Lung (tissue), 12 donors: ENCODE data around the gene BCO2. TPM values are rescaled to one million over a fixed set of nuclear protein-coding genes. Genes with fewer than 3 reads are reported as not detected.

ENCODE experiments used
- ATAC-seq: fragments of 200-7000 bp; cut with Tn5 transposase; one replicate; pipeline ENCODE4 v1.9.1; 2020; ENCODE audit warnings: moderate number of reproducible peaks; ENCODE audit not compliant: insufficient read depth, low FRiP score
- DNase-seq, 3 donors: peaks; one replicate each; pipeline ENCODE4 v3.0.0-alpha.2; 2013 to 2017
- H3K27ac ChIP-seq, 2 donors: one replicate each; pipeline ENCODE4 v1.5.1; 2013; ENCODE audit warnings: mild to moderate bottlenecking in 2 of 2, moderate library complexity in 2 of 2, control low read depth in 1 of 2, inconsistent platforms in 1 of 2, low read depth in 1 of 2, low read length in 1 of 2
- H3K27me3 ChIP-seq, 3 donors: one replicate each; pipeline ENCODE4 v1.5.1; 2013; ENCODE audit warnings: low read length in 2 of 3; ENCODE audit not compliant: control insufficient read depth in 3 of 3, insufficient read depth in 3 of 3
- H3K36me3 ChIP-seq, 4 donors: one replicate each; pipeline ENCODE4 v1.5.1; 2013; ENCODE audit warnings: low read length in 4 of 4, mild to moderate bottlenecking in 1 of 4, moderate library complexity in 1 of 4; ENCODE audit not compliant: control insufficient read depth in 4 of 4, insufficient read depth in 4 of 4
- H3K4me1 ChIP-seq, 5 donors: one replicate each; pipeline ENCODE4 v1.5.1; 2013; ENCODE audit warnings: low read length in 5 of 5, mild to moderate bottlenecking in 2 of 5, moderate library complexity in 1 of 5; ENCODE audit not compliant: control insufficient read depth in 5 of 5, insufficient read depth in 5 of 5
- H3K4me3 ChIP-seq: one replicate; pipeline ENCODE4 v1.5.1; 2013; ENCODE audit warnings: mild to moderate bottlenecking, control low read depth, moderate library complexity
- H3K9ac ChIP-seq, 2 donors: one replicate each; pipeline ENCODE4 v1.5.1; 2013; ENCODE audit warnings: low read length in 2 of 2, control low read depth in 1 of 2; ENCODE audit not compliant: insufficient read depth in 1 of 2
- H3K9me3 ChIP-seq, 4 donors: one replicate each; pipeline ENCODE4 v1.5.1; 2013; ENCODE audit warnings: low read length in 3 of 4, mild to moderate bottlenecking in 1 of 4, moderate library complexity in 1 of 4; ENCODE audit not compliant: control insufficient read depth in 4 of 4, insufficient read depth in 3 of 4
- CTCF ChIP-seq: IDR thresholded peaks from 2 replicates; pipeline ENCODE4 v1.5.1; 2012; ENCODE audit warnings: mild to moderate bottlenecking; ENCODE audit errors: control extremely low read depth, extremely low read depth
- WGBS, 2 donors: extraction: QIAGEN DNeasy Blood & Tissue Kit; methylation state at CpG; one replicate each; pipeline ENCODE4 v1.1.7; 2013; 5-methylcytosine and 5-hydroxymethylcytosine counted together
- polyA plus RNA-seq, 2 donors: library from polyadenylated mRNA; stranded (reverse); fragments of 200-250 nt; gene quantifications; one replicate each; pipeline ENCODE4 v1.2.1, GENCODE V29; 2013
- total RNA-seq, 2 donors: library from RNA; depleted of rRNA in 1 of 2; stranded (reverse); fragments of >200 nt in 1 of 2; gene quantifications; one replicate each; pipeline ENCODE4 v1.2.1, GENCODE V29; 2014 to 2021
- donor health status: control.
- donor health status: control.
- donor health status: Bipolar disorder and iron deficiency.
- donor health status: healthy.
- donor health status: DM: yes; HTN: yes; CAD: no.

The BCO2 gene
- total and polyA plus RNA-seq, 4 donors: 2.8 to 20.3 (median 6.7) TPM

DNA sequence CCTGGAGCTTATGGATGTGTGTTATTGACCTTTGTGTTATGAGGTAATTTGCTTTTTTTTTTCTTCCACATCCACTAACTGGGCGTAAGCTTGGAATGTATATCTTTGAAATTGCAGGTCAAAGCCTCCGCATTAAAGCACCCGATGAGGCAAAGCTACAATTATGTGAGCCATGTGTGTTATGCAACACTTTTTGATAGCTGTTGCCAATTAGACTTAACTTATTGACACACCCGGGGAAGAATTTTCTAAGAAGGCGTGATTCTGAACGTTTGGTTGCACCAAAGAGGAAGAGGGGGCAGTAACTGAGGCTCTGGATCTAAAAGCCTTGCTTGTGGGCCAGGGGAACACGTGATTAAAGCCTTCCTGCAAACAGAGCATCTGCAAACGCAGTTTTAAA lies 8.8 kb upstream of the BCO2 start:
- no peak for TF ChIP-seq CTCF
- DNase-seq (no peak), ATAC-seq (no peak)
- H3K4me3 ChIP-seq: no peak overlapping the region
- H3K9me3 ChIP-seq: no peaks in the 10 kb centered on the region
- WGBS, 2 donors: 51 to 57% methylated on average over 8 of the region's 8 CpGs
- H3K4me1 ChIP-seq: peaks cover 0 to 6% (median 0%) of the 10 kb centered on the region in 5 donors
- H3K27me3 ChIP-seq: no peaks in the 10 kb centered on the region
- H3K27ac ChIP-seq: peak overlapping the region in 1 of 2 donors; percentile 27
- H3K36me3 ChIP-seq: no peaks in the 10 kb centered on the region
- no peak overlapping the region for H3K9ac ChIP-seq

GRCh38 chr11:112167145-112167544 lies 8.2 kb upstream of the BCO2 start, which contains the start of gene TEX12:
Gene TEX12 (plus strand): TSS chr11:112167372. CDS start chr11:112169269, 1,897 bp downstream.
- WGBS, 2 donors: 87 to 89% methylated on average over 25 of the region's 25 CpGs

DNA sequence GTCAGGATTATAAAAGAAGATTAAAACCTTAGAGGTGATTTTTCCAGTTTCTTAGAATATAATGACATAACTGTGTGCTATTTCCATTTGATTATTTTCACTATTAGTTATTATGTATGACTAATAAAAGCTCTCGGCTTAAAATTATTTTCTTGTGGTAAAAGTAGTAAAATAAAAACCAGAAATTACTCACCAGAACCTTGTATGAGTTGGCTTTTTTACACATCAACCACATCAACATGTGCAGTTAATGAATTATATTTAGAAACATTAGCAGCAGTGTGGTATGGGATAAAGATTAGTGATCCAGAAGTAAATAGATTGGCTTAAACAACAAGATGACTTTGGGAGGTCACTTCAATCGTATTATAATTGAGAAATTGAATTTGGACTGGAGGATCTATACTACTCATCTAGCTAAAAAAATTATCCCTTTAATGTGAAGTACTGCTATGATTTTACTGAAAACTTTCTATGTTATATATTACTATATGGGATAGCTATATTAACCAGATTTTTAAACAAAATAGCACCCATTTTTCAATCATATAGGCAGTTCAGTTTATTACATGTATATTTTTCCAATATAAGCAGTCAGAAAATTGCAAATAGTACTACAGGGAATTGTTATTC lies 2.8 kb upstream of the BCO2 start:
- no peaks in the 10 kb centered on the region for H3K9me3 ChIP-seq
- H3K36me3 ChIP-seq: no peaks in the 10 kb centered on the region
- H3K27ac ChIP-seq: no peak overlapping the region
- H3K27me3 ChIP-seq: no peaks in the 10 kb centered on the region
- DNase-seq (no peak), ATAC-seq (no peak)
- H3K4me3 ChIP-seq: no peak overlapping the region
- H3K4me1 ChIP-seq: peaks cover 0 to 22% (median 0%) of the 10 kb centered on the region in 5 donors
- no peak overlapping the region for H3K9ac ChIP-seq
- TF ChIP-seq CTCF: no peak
- 53 to 65% methylated on average over 2 of the region's 2 CpGs for WGBS, 2 donors

More at GRCh38 chr11:112167145-112167544, 8.2 kb upstream of the BCO2 start, which contains the start of gene TEX12:
- TF ChIP-seq CTCF: no peak
- Histone ChIP-seq H3K4me1 (peaks cover 0 to 6% (median 0%) of the 10 kb centered on the region in 5 donors), H3K36me3 (no peaks in the 10 kb centered on the region), H3K4me3 (no peak within 1 kb of the TSS), H3K9me3 (no peaks in the 10 kb centered on the region), H3K27ac (peak within 1 kb of the TSS in 1 of 2 donors; percentile 27), H3K27me3 (no peaks in the 10 kb centered on the region), H3K9ac (no peak within 1 kb of the TSS)
- no peak for DNase-seq
- no peak for ATAC-seq

DNA sequence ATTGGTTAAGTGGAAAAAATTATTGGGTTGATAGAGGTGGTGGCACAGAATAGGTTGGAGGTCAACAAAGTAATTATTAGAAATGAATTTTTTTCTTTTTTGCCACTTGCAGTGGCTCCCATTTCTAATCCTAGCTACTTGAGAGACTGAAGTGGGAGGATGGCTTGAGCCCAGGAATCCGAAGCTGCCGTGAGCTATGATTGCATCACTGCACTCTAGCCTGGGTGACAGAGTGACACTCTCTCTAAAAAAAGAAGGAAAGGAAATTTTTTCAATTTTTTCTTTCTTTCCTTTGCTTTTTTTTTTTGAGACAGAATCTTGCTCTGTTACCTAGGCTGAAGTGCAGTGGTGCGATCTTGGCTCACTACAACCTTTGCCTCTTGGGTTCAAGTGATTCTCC lies 2.2 kb upstream of the BCO2 start:
- H3K27me3 ChIP-seq: no peaks in the 10 kb centered on the region

More for the DNA sequence above, 2.2 kb upstream of the BCO2 start:
- Histone ChIP-seq H3K9me3 (no peaks in the 10 kb centered on the region), H3K27ac (no peak overlapping the region), H3K4me3 (no peak overlapping the region), H3K36me3 (no peaks in the 10 kb centered on the region), H3K4me1 (peaks cover 0 to 22% (median 0%) of the 10 kb centered on the region in 5 donors), H3K9ac (no peak overlapping the region)
- no peak for DNase-seq
- ATAC-seq: no peak
- WGBS, 2 donors: 43 to 50% methylated on average over 3 of the region's 3 CpGs
- TF ChIP-seq CTCF: no peak
